Measurements from ENCODE around the gene ANKRA2.

Gene ANKRA2

DNA sequence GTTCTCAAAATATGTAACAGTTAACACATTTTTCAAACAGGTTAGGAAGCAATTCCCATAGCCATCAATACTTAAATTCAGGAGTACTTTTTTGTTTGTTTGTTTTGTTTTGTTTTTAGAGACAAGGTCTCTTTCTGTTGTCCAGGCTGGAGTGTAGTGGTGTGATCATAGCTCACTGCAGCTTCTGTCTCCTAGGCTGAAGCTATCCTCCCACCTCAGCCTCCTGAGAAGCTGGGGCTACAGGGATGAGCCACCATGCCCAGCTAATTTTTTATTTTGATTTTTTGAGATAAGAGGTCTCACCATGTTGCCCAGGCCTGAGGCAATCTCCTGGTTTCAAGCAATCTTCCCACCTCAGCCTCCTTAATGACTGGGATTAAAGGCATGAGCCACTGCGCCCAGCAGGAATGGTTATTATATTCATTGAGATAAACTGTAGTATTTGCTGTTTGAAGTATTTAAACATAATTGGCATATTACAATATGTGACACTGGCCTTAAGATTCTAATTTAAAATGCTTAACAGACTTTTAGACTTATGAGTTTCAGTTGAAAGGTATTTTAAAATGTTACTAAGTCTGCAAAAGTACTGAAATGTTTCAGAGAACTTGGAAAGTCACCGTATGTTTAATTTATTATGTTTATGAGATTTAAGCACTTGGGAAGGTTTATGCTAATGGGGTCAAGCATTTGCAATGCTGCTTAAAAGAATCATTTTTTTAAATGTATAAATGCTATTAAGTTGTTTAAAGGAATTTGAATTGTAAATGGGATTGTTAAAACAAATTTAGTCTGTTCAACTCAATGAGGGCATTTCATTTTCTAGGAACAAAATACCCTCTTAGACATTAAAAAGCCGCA lies 17.1 kb upstream of the ANKRA2 start:
- H3K27me3 Mint-ChIP-seq: no peaks in the 10 kb centered on the region
- no peaks in the 10 kb centered on the region for H3K9me3 Mint-ChIP-seq
- H3K27ac Mint-ChIP-seq: no peak overlapping the region
- peaks cover 3% of the 10 kb centered on the region for H3K4me1 Mint-ChIP-seq
- H3K4me3 Mint-ChIP-seq: no peak overlapping the region
- peaks cover 16% of the 10 kb centered on the region for H3K36me3 Mint-ChIP-seq

DNA sequence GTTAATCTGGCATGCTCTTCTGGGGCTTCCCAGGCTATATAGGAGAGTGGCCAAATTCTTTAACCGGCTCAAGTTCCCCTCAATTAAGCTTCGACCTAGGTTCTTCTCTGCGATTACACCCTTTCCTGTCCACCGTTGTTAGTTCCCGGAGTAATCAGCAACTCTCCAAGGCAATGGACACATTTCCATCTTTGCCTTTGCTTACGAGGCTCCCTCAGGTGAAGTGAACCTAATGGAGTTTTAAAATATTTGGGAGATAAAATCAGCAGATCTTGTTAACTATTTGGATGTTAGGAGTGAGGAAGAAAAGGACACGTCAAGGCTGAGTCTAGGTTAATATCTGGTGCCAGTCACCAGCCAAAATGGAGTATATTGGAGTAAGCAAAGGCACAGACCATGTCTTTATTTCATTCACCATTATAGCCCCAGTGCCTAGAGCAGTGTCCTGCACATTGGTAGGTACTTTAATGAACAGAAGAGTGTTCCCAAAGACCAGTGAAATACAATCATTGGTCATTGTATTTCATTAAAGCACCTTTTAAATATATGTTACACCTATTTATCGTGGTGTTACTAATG lies 619 bp upstream of the ANKRA2 start:
- no peaks in the 10 kb centered on the region for H3K27me3 Mint-ChIP-seq
- H3K4me3 Mint-ChIP-seq: peak overlapping the region; percentile 100
- H3K36me3 Mint-ChIP-seq: peaks cover 7% of the 10 kb centered on the region
- peaks cover 42% of the 10 kb centered on the region for H3K4me1 Mint-ChIP-seq
- H3K27ac Mint-ChIP-seq: peak overlapping the region; percentile 100
- no peaks in the 10 kb centered on the region for H3K9me3 Mint-ChIP-seq

DNA sequence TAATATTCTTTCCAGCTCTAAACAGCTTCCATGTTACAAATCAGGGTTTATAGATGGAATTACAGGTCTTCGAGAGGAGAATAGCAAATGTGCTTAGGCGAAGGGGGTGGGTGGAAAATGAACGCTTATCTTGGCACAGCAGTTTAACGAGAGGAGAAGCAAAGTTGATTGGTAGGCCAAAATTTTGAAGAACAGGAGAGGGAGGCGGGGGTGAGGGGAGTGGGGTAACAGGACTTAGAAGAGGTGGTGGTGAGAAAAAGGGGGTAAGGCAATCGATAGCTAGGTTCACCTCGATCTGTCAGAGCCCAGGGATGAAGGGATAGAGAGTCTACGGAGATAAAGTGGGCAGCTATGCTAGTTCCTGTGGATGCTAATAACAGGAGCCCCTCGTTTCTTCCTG lies 764 bp downstream of the ANKRA2 start:
- no peaks in the 10 kb centered on the region for H3K9me3 Mint-ChIP-seq
- H3K27ac Mint-ChIP-seq: peak overlapping the region; percentile 100
- peak overlapping the region; percentile 100 for H3K4me3 Mint-ChIP-seq
- peaks cover 10% of the 10 kb centered on the region for H3K36me3 Mint-ChIP-seq
- no peaks in the 10 kb centered on the region for H3K27me3 Mint-ChIP-seq
- H3K4me1 Mint-ChIP-seq: peaks cover 49% of the 10 kb centered on the region

- Mint-ChIP-seq H3K9me3 (no peaks in the 10 kb centered on the region), H3K4me3 (peak overlapping the region; percentile 100), H3K27ac (peak overlapping the region; percentile 86), H3K4me1 (peaks cover 49% of the 10 kb centered on the region), H3K27me3 (no peaks in the 10 kb centered on the region), H3K36me3 (peaks cover 10% of the 10 kb centered on the region)
Observed at GRCh38 chr5:73564018-73564417, 1.4 kb downstream of the ANKRA2 start.

GRCh38 chr5:73558950-73559349 lies 6.5 kb downstream of the ANKRA2 start:
- H3K4me3 Mint-ChIP-seq: no peak overlapping the region
- H3K9me3 Mint-ChIP-seq: no peaks in the 10 kb centered on the region

GRCh38 chr5:73552642-73553041 lies 12.8 kb downstream of the ANKRA2 start:
- H3K36me3 Mint-ChIP-seq: peaks cover 8% of the 10 kb centered on the region
- H3K27ac Mint-ChIP-seq: no peak overlapping the region
- no peak overlapping the region for H3K4me3 Mint-ChIP-seq
- H3K9me3 Mint-ChIP-seq: no peaks in the 10 kb centered on the region
- H3K4me1 Mint-ChIP-seq: no peaks in the 10 kb centered on the region
- H3K27me3 Mint-ChIP-seq: no peaks in the 10 kb centered on the region

More at GRCh38 chr5:73558950-73559349, 6.5 kb downstream of the ANKRA2 start:
- Mint-ChIP-seq H3K27ac (no peak overlapping the region), H3K27me3 (no peaks in the 10 kb centered on the region), H3K4me1 (peaks cover 27% of the 10 kb centered on the region), H3K36me3 (peaks cover 13% of the 10 kb centered on the region)

DNA sequence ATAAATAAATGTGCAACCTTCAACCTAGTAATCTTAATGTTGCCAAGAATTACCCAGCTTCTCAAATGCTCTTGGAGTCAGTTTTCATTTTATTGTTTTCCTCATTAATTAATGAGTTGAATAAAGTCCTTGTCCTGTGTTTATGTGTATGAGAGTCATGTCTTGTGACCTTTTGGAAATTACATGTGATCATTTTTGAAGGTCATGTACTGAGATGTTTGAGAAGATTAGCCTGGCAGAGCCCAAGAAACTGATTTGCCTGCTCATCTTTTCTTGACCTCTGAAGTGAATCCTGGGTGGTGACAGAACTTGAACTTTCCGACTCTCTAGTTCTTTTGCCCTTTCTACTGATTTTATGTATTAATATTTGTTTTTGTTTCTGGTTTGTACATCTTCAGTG lies 15.4 kb downstream of the ANKRA2 start:
- Mint-ChIP-seq H3K27me3 (peaks cover 3% of the 10 kb centered on the region), H3K4me3 (no peak overlapping the region), H3K27ac (no peak overlapping the region), H3K9me3 (no peaks in the 10 kb centered on the region), H3K36me3 (peaks cover 6% of the 10 kb centered on the region), H3K4me1 (no peaks in the 10 kb centered on the region)

GRCh38 chr5:73545403-73545779 lies 20.0 kb downstream of the ANKRA2 start:
- H3K9me3 Mint-ChIP-seq: no peaks in the 10 kb centered on the region
- H3K4me1 Mint-ChIP-seq: no peaks in the 10 kb centered on the region
- H3K27me3 Mint-ChIP-seq: peaks cover 6% of the 10 kb centered on the region
- H3K4me3 Mint-ChIP-seq: no peak overlapping the region
- H3K27ac Mint-ChIP-seq: no peak overlapping the region
- no peaks in the 10 kb centered on the region for H3K36me3 Mint-ChIP-seq

DNA sequence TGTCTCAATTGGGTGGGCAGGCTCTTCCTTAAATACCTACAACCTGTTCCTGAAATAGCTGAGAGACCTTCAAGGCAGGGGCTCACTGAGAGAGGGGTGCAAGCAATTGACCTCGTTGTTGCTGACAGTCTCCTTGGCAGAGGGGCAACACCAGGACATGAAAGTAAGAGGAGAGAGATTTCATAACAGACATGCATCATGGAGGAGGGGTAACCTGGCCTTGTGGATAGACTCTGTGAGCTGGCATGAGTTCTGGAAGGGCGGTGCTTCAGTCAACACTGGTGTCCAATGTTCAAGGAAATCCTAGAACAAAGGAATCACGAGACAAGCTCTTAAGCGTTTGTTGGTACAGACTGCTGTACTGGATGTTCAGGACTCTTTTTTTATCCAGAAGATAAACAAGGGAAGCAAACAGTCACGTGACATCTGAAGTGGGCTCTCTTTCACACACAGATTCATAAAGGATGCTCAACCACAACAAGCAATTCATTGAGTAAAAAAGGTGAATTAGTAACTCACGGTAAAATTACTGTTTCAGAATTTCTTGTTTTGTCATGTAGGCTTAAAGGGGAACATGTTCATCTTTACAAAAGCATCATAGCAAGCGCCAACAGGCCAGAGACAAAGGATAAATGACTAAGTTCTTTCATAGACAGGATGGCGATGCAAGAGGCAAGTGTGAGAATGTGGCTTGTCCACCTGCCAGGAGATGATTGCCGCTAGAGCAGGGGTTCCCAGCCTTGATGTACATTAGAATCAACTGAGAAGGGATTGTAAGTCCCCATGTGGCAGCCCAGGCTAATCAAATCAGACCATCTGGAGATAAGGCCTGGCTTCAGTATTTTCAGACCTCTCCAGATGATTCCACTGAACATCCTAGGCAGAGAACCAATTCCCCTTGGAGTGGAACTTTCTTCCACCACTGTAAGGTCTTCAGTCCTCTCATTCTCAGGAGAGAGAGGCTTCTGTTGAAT lies 20.7 kb downstream of the ANKRA2 start:
- no peaks in the 10 kb centered on the region for H3K4me1 Mint-ChIP-seq
- peaks cover 10% of the 10 kb centered on the region for H3K27me3 Mint-ChIP-seq
- H3K9me3 Mint-ChIP-seq: no peaks in the 10 kb centered on the region
- no peak overlapping the region for H3K4me3 Mint-ChIP-seq
- H3K36me3 Mint-ChIP-seq: no peaks in the 10 kb centered on the region
- H3K27ac Mint-ChIP-seq: no peak overlapping the region

- no peaks in the 10 kb centered on the region for H3K4me1 Mint-ChIP-seq
- H3K9me3 Mint-ChIP-seq: no peaks in the 10 kb centered on the region
- no peak overlapping the region for H3K4me3 Mint-ChIP-seq
- no peaks in the 10 kb centered on the region for H3K36me3 Mint-ChIP-seq
- H3K27ac Mint-ChIP-seq: no peak overlapping the region
- H3K27me3 Mint-ChIP-seq: peaks cover 10% of the 10 kb centered on the region
Observed at GRCh38 chr5:73542020-73542419, 23.4 kb downstream of the ANKRA2 start.

DNA sequence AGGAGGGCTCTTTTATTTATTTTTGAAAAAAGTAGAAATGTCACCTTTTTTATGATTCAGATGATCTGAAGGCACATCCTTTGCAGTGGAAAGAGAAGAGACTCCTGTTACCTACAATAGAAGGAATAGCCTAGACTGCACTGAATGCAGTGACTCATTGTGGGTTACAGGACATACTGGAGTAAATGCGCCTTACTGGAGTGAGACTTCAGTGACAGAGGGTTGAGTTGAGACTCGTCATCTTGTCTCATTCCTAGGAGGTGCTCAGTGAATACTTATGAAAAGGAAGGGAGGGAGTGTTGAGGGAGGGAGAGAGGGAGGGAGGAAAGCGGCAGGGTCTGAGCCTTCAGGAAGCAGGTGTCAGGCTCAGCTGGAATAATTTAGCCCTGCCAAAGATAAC lies 25.2 kb downstream of the ANKRA2 start:
- Mint-ChIP-seq H3K27me3 (peaks cover 9% of the 10 kb centered on the region), H3K9me3 (no peaks in the 10 kb centered on the region), H3K4me3 (no peak overlapping the region), H3K36me3 (no peaks in the 10 kb centered on the region), H3K27ac (no peak overlapping the region), H3K4me1 (no peaks in the 10 kb centered on the region)

DNA sequence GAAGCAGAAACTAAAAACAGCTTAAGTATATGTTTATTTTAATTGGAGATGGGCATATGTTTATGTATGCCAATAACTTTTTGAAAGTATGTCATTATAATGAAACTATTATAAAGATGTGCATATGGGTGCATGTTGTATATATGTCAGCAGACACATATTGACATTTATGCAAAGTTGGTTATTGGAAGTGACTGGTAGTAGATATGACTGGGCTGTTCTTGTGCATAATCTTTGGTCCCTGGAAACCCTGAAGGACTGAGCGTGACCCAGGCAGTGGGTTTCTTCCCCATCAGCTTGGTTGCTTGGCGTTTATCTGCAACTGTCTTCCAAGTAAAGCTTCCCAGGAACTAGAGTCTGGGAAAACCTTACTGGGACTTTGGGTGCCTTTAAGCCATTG lies 25.7 kb downstream of the ANKRA2 start:
- Mint-ChIP-seq H3K9me3 (no peaks in the 10 kb centered on the region), H3K36me3 (no peaks in the 10 kb centered on the region), H3K27ac (no peak overlapping the region), H3K4me1 (no peaks in the 10 kb centered on the region), H3K27me3 (peaks cover 9% of the 10 kb centered on the region), H3K4me3 (no peak overlapping the region)

GRCh38 chr5:73534971-73535370 lies 30.5 kb downstream of the ANKRA2 start:
- Mint-ChIP-seq H3K9me3 (no peaks in the 10 kb centered on the region), H3K27me3 (peaks cover 7% of the 10 kb centered on the region), H3K27ac (no peak overlapping the region), H3K4me3 (no peak overlapping the region), H3K4me1 (no peaks in the 10 kb centered on the region), H3K36me3 (no peaks in the 10 kb centered on the region)

GRCh38 chr5:73534011-73534644 lies 31.3 kb downstream of the ANKRA2 start:
- H3K27ac Mint-ChIP-seq: no peak overlapping the region
- H3K27me3 Mint-ChIP-seq: peaks cover 8% of the 10 kb centered on the region
- H3K4me3 Mint-ChIP-seq: no peak overlapping the region
- H3K9me3 Mint-ChIP-seq: no peaks in the 10 kb centered on the region
- no peaks in the 10 kb centered on the region for H3K36me3 Mint-ChIP-seq
- no peaks in the 10 kb centered on the region for H3K4me1 Mint-ChIP-seq

DNA sequence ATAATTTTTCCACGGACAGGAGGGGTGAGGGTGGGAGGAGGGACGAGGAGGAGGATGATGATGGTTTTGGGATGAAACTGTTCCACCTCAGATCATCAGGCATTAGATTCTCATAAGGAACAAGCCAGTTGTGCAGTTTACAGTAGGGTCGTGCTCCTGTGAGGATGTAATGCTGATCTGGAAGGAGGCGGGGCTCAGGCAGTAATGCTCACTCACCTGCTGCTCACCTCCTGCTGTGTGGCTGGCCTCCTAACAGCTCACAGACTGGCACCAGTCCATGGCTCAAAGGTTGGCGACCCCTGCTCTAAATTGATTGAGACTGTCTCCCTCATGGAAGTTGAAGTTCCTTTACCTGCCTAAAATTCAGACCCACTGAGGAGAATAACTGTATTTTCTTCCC lies 33.2 kb downstream of the ANKRA2 start:
- no peak overlapping the region for H3K27ac Mint-ChIP-seq

More for the DNA sequence above, 33.2 kb downstream of the ANKRA2 start:
- Mint-ChIP-seq H3K36me3 (no peaks in the 10 kb centered on the region), H3K4me1 (no peaks in the 10 kb centered on the region), H3K9me3 (no peaks in the 10 kb centered on the region), H3K27me3 (peaks cover 8% of the 10 kb centered on the region), H3K4me3 (no peak overlapping the region)
